NOMO-1 (cell line): ENCODE data around the gene TMC1.

ENCODE experiments used
- DNase-seq, 2 experiments: peaks; one replicate each; lab custom pipeline; 2025; ENCODE audit not compliant: unreplicated experiment in 2 of 2; lab: John Stamatoyannopoulos, UW

TMC1 gene

GRCh38 chr9:72565535-72565934, 44.1 kb downstream of the TMC1 start:
- DNase-seq: no peak

- no peak for DNase-seq
Observed at GRCh38 chr9:72574156-72574810, 52.9 kb downstream of the TMC1 start.

GRCh38 chr9:72575666-72576065, 54.3 kb downstream of the TMC1 start:
- DNase-seq: no peak

- DNase-seq: no peak
Observed at GRCh38 chr9:72576087-72576486, 54.7 kb downstream of the TMC1 start.

- no peak for DNase-seq
Observed at GRCh38 chr9:72577212-72577753, 55.9 kb downstream of the TMC1 start.

- no peak for DNase-seq
Observed at GRCh38 chr9:72579190-72579589, 57.8 kb downstream of the TMC1 start.

- no peak for DNase-seq
Observed at GRCh38 chr9:72579880-72580550, 58.6 kb downstream of the TMC1 start.

GRCh38 chr9:72581694-72582093, 60.3 kb downstream of the TMC1 start:
- no peak for DNase-seq

- DNase-seq: no peak
Observed at GRCh38 chr9:72583370-72583769, 62.0 kb downstream of the TMC1 start.

- peak; percentile 78 to 79 for DNase-seq
Observed at GRCh38 chr9:72586388-72587130, 65.2 kb downstream of the TMC1 start.

GRCh38 chr9:72588336-72588735, 66.9 kb downstream of the TMC1 start:
- no peak for DNase-seq

- peak; percentile 19 to 21 for DNase-seq
Observed at GRCh38 chr9:72589667-72590521, 68.5 kb downstream of the TMC1 start.

GRCh38 chr9:72590824-72591223, 69.4 kb downstream of the TMC1 start:
- peak; percentile 2 to 9 for DNase-seq

GRCh38 chr9:72592502-72593403, 71.3 kb downstream of the TMC1 start:
- peak; percentile 15 to 56 for DNase-seq

- DNase-seq: no peak
Observed at GRCh38 chr9:72596451-72597180, 75.2 kb downstream of the TMC1 start.

GRCh38 chr9:72597181-72597517, 75.7 kb downstream of the TMC1 start:
- DNase-seq: no peak

GRCh38 chr9:72597601-72598000, 76.2 kb downstream of the TMC1 start:
- DNase-seq: no peak

GRCh38 chr9:72598639-72599038, 77.2 kb downstream of the TMC1 start:
- no peak for DNase-seq

- DNase-seq: no peak
Observed at GRCh38 chr9:72599874-72600534, 78.6 kb downstream of the TMC1 start.
